Thyroid gland (tissue), 4 donors: Measurements from ENCODE around the gene TRAF3IP1.

Experiments used
- CTCF ChIP-seq, 6 experiments: fragments of 200-600 bp in 3 of 6; fragments of 450-650 bp in 3 of 6; sonication (generic) in 3 of 6; IDR thresholded peaks; one replicate each; pipeline ENCODE4 v1.5.1; 2016 to 2019; ENCODE audit warnings: antibody characterized with exemption in 6 of 6, mild to moderate bottlenecking in 2 of 6, inconsistent platforms in 1 of 6, moderate library complexity in 1 of 6
- POLR2A ChIP-seq, 2 donors: fragments of 450-650 bp; IDR thresholded peaks; one replicate each; pipeline ENCODE4 v1.6.1; 2017; ENCODE audit warnings: antibody characterized with exemption in 2 of 2, mild to moderate bottlenecking in 2 of 2, moderate library complexity in 1 of 2

- no peak for TF ChIP-seq CTCF (IDR thresholded peaks at IDR 0.05)
- TF ChIP-seq POLR2A (IDR thresholded peaks at IDR 0.05), result no peak
Measured at GRCh38 chr2:238409341-238410199, 89.3 kb downstream of the TRAF3IP1 start.
